Measurements from ENCODE around the gene ZBTB20.

GRCh38 chr3:114904633-114905032 lies 242.5 kb downstream of the ZBTB20 start:
- TF ChIP-seq POLR2AphosphoS5 (IDR thresholded peaks at IDR 0.05) (no peak), POLR2A (IDR thresholded peaks at IDR 0.05) (no peak)
- TF ChIP-seq, protein P1, sequence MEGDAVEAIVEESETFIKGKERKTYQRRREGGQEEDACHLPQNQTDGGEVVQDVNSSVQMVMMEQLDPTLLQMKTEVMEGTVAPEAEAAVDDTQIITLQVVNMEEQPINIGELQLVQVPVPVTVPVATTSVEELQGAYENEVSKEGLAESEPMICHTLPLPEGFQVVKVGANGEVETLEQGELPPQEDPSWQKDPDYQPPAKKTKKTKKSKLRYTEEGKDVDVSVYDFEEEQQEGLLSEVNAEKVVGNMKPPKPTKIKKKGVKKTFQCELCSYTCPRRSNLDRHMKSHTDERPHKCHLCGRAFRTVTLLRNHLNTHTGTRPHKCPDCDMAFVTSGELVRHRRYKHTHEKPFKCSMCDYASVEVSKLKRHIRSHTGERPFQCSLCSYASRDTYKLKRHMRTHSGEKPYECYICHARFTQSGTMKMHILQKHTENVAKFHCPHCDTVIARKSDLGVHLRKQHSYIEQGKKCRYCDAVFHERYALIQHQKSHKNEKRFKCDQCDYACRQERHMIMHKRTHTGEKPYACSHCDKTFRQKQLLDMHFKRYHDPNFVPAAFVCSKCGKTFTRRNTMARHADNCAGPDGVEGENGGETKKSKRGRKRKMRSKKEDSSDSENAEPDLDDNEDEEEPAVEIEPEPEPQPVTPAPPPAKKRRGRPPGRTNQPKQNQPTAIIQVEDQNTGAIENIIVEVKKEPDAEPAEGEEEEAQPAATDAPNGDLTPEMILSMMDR (IDR thresholded peaks at IDR 0.05), result no peak
